ENCODE data around the gene NIPAL1. TPM values are rescaled to one million over a fixed set of nuclear protein-coding genes. Genes with fewer than 3 reads are reported as not detected.

The NIPAL1 gene
- total RNA-seq, 1 experiment from 2014 or later, result 0.84 TPM

- no peak overlapping the region for H3K27ac ChIP-seq (ENCODE audit: low read depth, low read length, poor library complexity, severe bottlenecking)
- no peaks in the 10 kb centered on the region for H3K4me1 ChIP-seq (ENCODE audit: insufficient read depth, low read length, poor library complexity, severe bottlenecking)
- CTCF ChIA-PET, result no interaction called here
- H3K4me3 ChIP-seq (ENCODE audit: low read depth, low read length, poor library complexity, severe bottlenecking), result no peak overlapping the region
- no TSS peak for BruUV-seq (replicated peaks)
- POLR2A ChIA-PET (ENCODE audit: low non-redundant PET), result no interaction called here
- DNase-seq (ENCODE audit: low spot score), result no peak
- TF ChIP-seq CTCF (conservative IDR thresholded peaks at IDR 0.05; ENCODE audit: low read depth, low read length) (no peak), EZH2 (IDR thresholded peaks at IDR 0.05; ENCODE audit: borderline replicate concordance, low read depth, low read length, poor library complexity, severe bottlenecking) (no peak)
- intact Hi-C loops (cut with micrococcal nuclease; ENCODE audit: unreplicated experiment), result no loop called here
- H3K36me3 ChIP-seq (ENCODE audit: insufficient read depth, low read length, poor library complexity, severe bottlenecking), result no peaks in the 10 kb centered on the region
- H3K9me3 ChIP-seq (ENCODE audit: low read depth, low read length, poor library complexity, severe bottlenecking), result no peaks in the 10 kb centered on the region
- no peaks in the 10 kb centered on the region for H3K27me3 ChIP-seq (replicated peaks; ENCODE audit: insufficient read depth, low read depth, low read length, poor library complexity)
Measured at GRCh38 chr4:48043504-48043903, 26.9 kb downstream of the NIPAL1 start.

- POLR2A ChIA-PET (ENCODE audit: low non-redundant PET), result no interaction called here
- Histone ChIP-seq H3K4me1 (ENCODE audit: insufficient read depth, low read length, poor library complexity, severe bottlenecking) (no peaks in the 10 kb centered on the region), H3K4me3 (ENCODE audit: low read depth, low read length, poor library complexity, severe bottlenecking) (no peak overlapping the region), H3K36me3 (ENCODE audit: insufficient read depth, low read length, poor library complexity, severe bottlenecking) (no peaks in the 10 kb centered on the region), H3K9me3 (ENCODE audit: low read depth, low read length, poor library complexity, severe bottlenecking) (no peaks in the 10 kb centered on the region), H3K27ac (ENCODE audit: low read depth, low read length, poor library complexity, severe bottlenecking) (no peak overlapping the region), H3K27me3 (replicated peaks; ENCODE audit: insufficient read depth, low read depth, low read length, poor library complexity) (no peaks in the 10 kb centered on the region)
- intact Hi-C loops (cut with micrococcal nuclease; ENCODE audit: unreplicated experiment), result no loop called here
- CTCF ChIA-PET, result no interaction called here
- DNase-seq (ENCODE audit: low spot score), result no peak
- TF ChIP-seq CTCF (conservative IDR thresholded peaks at IDR 0.05; ENCODE audit: low read depth, low read length) (no peak), EZH2 (IDR thresholded peaks at IDR 0.05; ENCODE audit: borderline replicate concordance, low read depth, low read length, poor library complexity, severe bottlenecking) (no peak)
- BruUV-seq (replicated peaks), result no TSS peak
Measured at GRCh38 chr4:48044298-48044697, 27.7 kb downstream of the NIPAL1 start.

GRCh38 chr4:48046059-48046458 lies 29.5 kb downstream of the NIPAL1 start:
- DNase-seq (ENCODE audit: low spot score), result no peak
- Histone ChIP-seq H3K36me3 (ENCODE audit: insufficient read depth, low read length, poor library complexity, severe bottlenecking) (no peaks in the 10 kb centered on the region), H3K27ac (ENCODE audit: low read depth, low read length, poor library complexity, severe bottlenecking) (no peak overlapping the region), H3K4me1 (ENCODE audit: insufficient read depth, low read length, poor library complexity, severe bottlenecking) (no peaks in the 10 kb centered on the region), H3K9me3 (ENCODE audit: low read depth, low read length, poor library complexity, severe bottlenecking) (no peaks in the 10 kb centered on the region), H3K27me3 (replicated peaks; ENCODE audit: insufficient read depth, low read depth, low read length, poor library complexity) (no peaks in the 10 kb centered on the region), H3K4me3 (ENCODE audit: low read depth, low read length, poor library complexity, severe bottlenecking) (no peak overlapping the region)
- ChIA-PET CTCF (no interaction called here), POLR2A (ENCODE audit: low non-redundant PET) (no interaction called here)
- TF ChIP-seq EZH2 (IDR thresholded peaks at IDR 0.05; ENCODE audit: borderline replicate concordance, low read depth, low read length, poor library complexity, severe bottlenecking), result no peak
- TF ChIP-seq CTCF (conservative IDR thresholded peaks at IDR 0.05; ENCODE audit: low read depth, low read length), result no peak
- no TSS peak for BruUV-seq (replicated peaks)
- intact Hi-C loops (cut with micrococcal nuclease; ENCODE audit: unreplicated experiment), result no loop called here
